IPS-18a (cell line): ENCODE data around the gene PYHIN1.

Source experiments
- H3K27ac ChIP-seq: one replicate; pipeline ENCODE4 v1.5.1; 2013; ENCODE audit warnings: low read length
- H3K27me3 ChIP-seq: one replicate; pipeline ENCODE4 v1.6.1; 2013; ENCODE audit warnings: mild to moderate bottlenecking, low read length; ENCODE audit not compliant: control insufficient read depth, insufficient read depth
- H3K36me3 ChIP-seq: one replicate; pipeline ENCODE4 v1.6.1; 2013; ENCODE audit warnings: low read depth, low read length; ENCODE audit not compliant: control insufficient read depth
- H3K4me1 ChIP-seq: one replicate; pipeline ENCODE4 v1.6.1; 2013; ENCODE audit warnings: low read depth, low read length; ENCODE audit not compliant: control insufficient read depth
- H3K4me3 ChIP-seq: one replicate; pipeline ENCODE4 v1.5.1; 2013; ENCODE audit warnings: low read length
- H3K9ac ChIP-seq: one replicate; pipeline ENCODE4 v1.6.1; 2013; ENCODE audit warnings: mild to moderate bottlenecking, low read length, moderate library complexity
- H3K9me3 ChIP-seq: one replicate; pipeline ENCODE4 v1.6.1; 2013; ENCODE audit warnings: low read depth, low read length; ENCODE audit not compliant: control insufficient read depth

PYHIN1 gene

GRCh38 chr1:158943059-158943458 is 11.7 kb downstream of the PYHIN1 start:
- Histone ChIP-seq H3K9me3 (no peaks in the 10 kb centered on the region), H3K27me3 (no peaks in the 10 kb centered on the region)

GRCh38 chr1:158945061-158945460 is 13.7 kb downstream of the PYHIN1 start:
- Histone ChIP-seq H3K9me3 (no peaks in the 10 kb centered on the region), H3K36me3 (no peaks in the 10 kb centered on the region), H3K9ac (no peak overlapping the region), H3K4me1 (no peaks in the 10 kb centered on the region), H3K4me3 (no peak overlapping the region), H3K27me3 (peaks cover 5% of the 10 kb centered on the region), H3K27ac (no peak overlapping the region)

More at GRCh38 chr1:158943059-158943458, 11.7 kb downstream of the PYHIN1 start:
- Histone ChIP-seq H3K27ac (no peak overlapping the region), H3K36me3 (no peaks in the 10 kb centered on the region), H3K4me1 (no peaks in the 10 kb centered on the region), H3K9ac (no peak overlapping the region), H3K4me3 (no peak overlapping the region)

- Histone ChIP-seq H3K4me3 (no peak overlapping the region), H3K4me1 (no peaks in the 10 kb centered on the region), H3K27ac (no peak overlapping the region), H3K9ac (no peak overlapping the region), H3K27me3 (peaks cover 5% of the 10 kb centered on the region), H3K9me3 (no peaks in the 10 kb centered on the region), H3K36me3 (no peaks in the 10 kb centered on the region)
Measured at GRCh38 chr1:158946785-158947184, 15.4 kb downstream of the PYHIN1 start.

- H3K36me3 ChIP-seq = no peaks in the 10 kb centered on the region
- H3K9ac ChIP-seq = no peak overlapping the region
- no peaks in the 10 kb centered on the region for H3K4me1 ChIP-seq
- peaks cover 5% of the 10 kb centered on the region for H3K27me3 ChIP-seq
- H3K4me3 ChIP-seq = no peak overlapping the region
- H3K9me3 ChIP-seq = peaks cover 4% of the 10 kb centered on the region
- no peak overlapping the region for H3K27ac ChIP-seq
Measured at GRCh38 chr1:158951956-158952355, 20.6 kb downstream of the PYHIN1 start.

GRCh38 chr1:158952416-158952815 is 21.1 kb downstream of the PYHIN1 start:
- no peaks in the 10 kb centered on the region for H3K36me3 ChIP-seq
- H3K4me3 ChIP-seq = no peak overlapping the region
- peaks cover 4% of the 10 kb centered on the region for H3K9me3 ChIP-seq
- no peak overlapping the region for H3K27ac ChIP-seq
- no peak overlapping the region for H3K9ac ChIP-seq
- H3K4me1 ChIP-seq = no peaks in the 10 kb centered on the region
- H3K27me3 ChIP-seq = peaks cover 5% of the 10 kb centered on the region

GRCh38 chr1:158961178-158961577 is 29.8 kb downstream of the PYHIN1 start:
- Histone ChIP-seq H3K4me1 (no peaks in the 10 kb centered on the region), H3K9ac (no peak overlapping the region), H3K27me3 (no peaks in the 10 kb centered on the region), H3K27ac (no peak overlapping the region), H3K9me3 (no peaks in the 10 kb centered on the region), H3K4me3 (no peak overlapping the region), H3K36me3 (no peaks in the 10 kb centered on the region)

- Histone ChIP-seq H3K9me3 (no peaks in the 10 kb centered on the region), H3K4me1 (no peaks in the 10 kb centered on the region), H3K4me3 (no peak overlapping the region), H3K27me3 (no peaks in the 10 kb centered on the region), H3K9ac (no peak overlapping the region), H3K27ac (no peak overlapping the region), H3K36me3 (no peaks in the 10 kb centered on the region)
Measured at GRCh38 chr1:158962983-158963382, 31.6 kb downstream of the PYHIN1 start.

- H3K9me3 ChIP-seq = no peaks in the 10 kb centered on the region
- H3K9ac ChIP-seq = no peak overlapping the region
- no peaks in the 10 kb centered on the region for H3K27me3 ChIP-seq
- H3K4me1 ChIP-seq = no peaks in the 10 kb centered on the region
- no peak overlapping the region for H3K27ac ChIP-seq
- H3K36me3 ChIP-seq = no peaks in the 10 kb centered on the region
- no peak overlapping the region for H3K4me3 ChIP-seq
Measured at GRCh38 chr1:158969166-158969565, 37.8 kb downstream of the PYHIN1 start.

GRCh38 chr1:158969855-158970254 is 38.5 kb downstream of the PYHIN1 start:
- H3K4me3 ChIP-seq = no peak overlapping the region
- no peaks in the 10 kb centered on the region for H3K36me3 ChIP-seq
- no peaks in the 10 kb centered on the region for H3K9me3 ChIP-seq
- no peak overlapping the region for H3K9ac ChIP-seq
- H3K4me1 ChIP-seq = no peaks in the 10 kb centered on the region
- H3K27ac ChIP-seq = no peak overlapping the region
- H3K27me3 ChIP-seq = no peaks in the 10 kb centered on the region

GRCh38 chr1:158972841-158973240 is 41.5 kb downstream of the PYHIN1 start:
- Histone ChIP-seq H3K4me3 (no peak overlapping the region), H3K4me1 (peaks cover 4% of the 10 kb centered on the region), H3K9me3 (no peaks in the 10 kb centered on the region), H3K27ac (no peak overlapping the region), H3K27me3 (no peaks in the 10 kb centered on the region), H3K9ac (no peak overlapping the region), H3K36me3 (no peaks in the 10 kb centered on the region)

- Histone ChIP-seq H3K27ac (no peak overlapping the region), H3K9ac (no peak overlapping the region), H3K27me3 (no peaks in the 10 kb centered on the region), H3K4me1 (peaks cover 4% of the 10 kb centered on the region), H3K9me3 (no peaks in the 10 kb centered on the region), H3K4me3 (no peak overlapping the region), H3K36me3 (no peaks in the 10 kb centered on the region)
Measured at GRCh38 chr1:158976219-158976618, 44.9 kb downstream of the PYHIN1 start.

- Histone ChIP-seq H3K27me3 (no peaks in the 10 kb centered on the region), H3K9ac (no peak overlapping the region), H3K36me3 (no peaks in the 10 kb centered on the region), H3K4me1 (peaks cover 4% of the 10 kb centered on the region), H3K9me3 (no peaks in the 10 kb centered on the region), H3K27ac (no peak overlapping the region), H3K4me3 (no peak overlapping the region)
Measured at GRCh38 chr1:158978730-158979129, 47.4 kb downstream of the PYHIN1 start.
